GM21423 (cell line): ENCODE results near the gene SH3RF1.
A peak's percentile ranks its signal among the peaks of the same experiment; 100 is the strongest.

ENCODE experiments used
- ATAC-seq: cut with Tn5 transposase; IDR thresholded peaks from one replicate; pipeline ENCODE4 v1.9.1; 2021; ENCODE audit warnings: mild to moderate bottlenecking, moderate library complexity; ENCODE audit not compliant: unreplicated experiment

Gene SH3RF1

DNA sequence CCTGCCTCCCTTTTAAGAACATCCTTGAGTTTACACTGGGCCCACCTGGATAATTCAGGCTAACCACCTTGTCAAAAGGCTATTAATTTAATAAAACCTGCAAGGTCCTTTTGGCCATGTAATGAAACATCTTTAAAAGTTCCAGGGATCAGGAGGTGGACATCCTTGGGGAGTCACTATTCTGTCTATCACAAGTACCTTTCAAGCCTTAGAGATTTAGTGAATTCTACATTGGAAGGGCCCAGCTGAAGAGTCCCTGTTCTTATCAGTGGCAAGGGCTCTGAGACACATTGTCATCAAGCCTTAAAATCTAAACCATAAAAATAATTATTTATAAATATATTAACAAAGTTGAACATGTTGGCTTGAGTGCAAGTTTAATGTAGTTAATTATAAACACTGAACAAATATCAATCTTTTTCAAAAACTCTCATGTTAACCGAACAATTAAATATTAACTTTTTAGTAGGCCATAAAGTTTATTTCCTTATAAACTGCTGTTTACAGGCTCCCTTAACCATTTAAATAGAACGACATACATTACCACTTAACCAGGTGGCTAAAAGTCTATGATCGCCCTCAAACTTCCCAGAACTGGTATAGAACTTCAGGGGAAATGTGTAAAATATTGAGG is 156.3 kb downstream of the SH3RF1 start:
- no peak for ATAC-seq

DNA sequence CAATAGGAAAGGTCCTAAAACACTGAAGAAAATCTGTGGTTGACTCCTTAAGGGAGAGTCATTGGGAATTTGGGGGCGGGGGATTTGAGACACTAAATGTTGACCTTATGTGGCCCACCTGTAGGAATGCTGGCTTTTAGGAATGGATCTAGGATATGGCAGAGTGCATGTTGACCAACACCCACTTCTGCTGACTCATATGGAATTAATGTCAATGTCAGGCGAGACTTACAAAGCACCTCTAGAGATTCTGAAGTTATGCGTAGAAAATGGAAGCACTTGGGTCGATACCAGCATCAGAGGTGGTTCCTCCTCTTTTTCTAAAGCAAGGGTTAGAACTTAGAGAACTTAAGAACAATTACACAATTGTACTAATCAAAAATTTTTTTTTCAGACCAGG is 160.1 kb downstream of the SH3RF1 start:
- no peak for ATAC-seq

DNA sequence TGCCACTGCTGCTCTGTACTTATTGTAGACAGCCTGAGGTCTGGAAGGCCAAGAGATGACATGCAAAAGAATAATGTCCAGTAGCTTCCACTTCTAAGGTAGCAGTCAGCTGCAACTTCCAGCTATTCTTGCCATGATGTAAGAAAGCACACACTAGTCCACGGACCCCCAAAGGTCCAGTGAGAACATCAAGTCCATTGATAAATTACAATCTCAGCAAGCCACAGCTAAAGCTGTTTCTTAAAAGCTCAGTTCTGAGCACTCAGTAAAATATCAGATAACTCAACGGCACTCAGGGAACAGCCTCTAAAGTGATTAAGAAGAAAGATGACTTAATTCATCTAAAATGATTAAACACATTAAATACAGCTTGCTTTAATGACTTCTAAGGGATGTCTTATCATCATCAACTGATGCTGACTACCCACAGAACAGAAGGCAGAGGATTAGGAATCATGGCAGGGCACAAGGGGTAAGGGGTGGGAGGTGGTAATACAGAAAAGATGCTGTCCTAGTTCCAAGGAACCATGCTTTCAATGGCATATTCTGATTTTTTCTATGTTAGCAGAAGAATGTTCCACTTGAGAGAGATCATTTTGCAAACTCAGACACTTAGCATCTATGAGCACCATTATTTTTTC is 161.6 kb downstream of the SH3RF1 start:
- ATAC-seq, result no peak

DNA sequence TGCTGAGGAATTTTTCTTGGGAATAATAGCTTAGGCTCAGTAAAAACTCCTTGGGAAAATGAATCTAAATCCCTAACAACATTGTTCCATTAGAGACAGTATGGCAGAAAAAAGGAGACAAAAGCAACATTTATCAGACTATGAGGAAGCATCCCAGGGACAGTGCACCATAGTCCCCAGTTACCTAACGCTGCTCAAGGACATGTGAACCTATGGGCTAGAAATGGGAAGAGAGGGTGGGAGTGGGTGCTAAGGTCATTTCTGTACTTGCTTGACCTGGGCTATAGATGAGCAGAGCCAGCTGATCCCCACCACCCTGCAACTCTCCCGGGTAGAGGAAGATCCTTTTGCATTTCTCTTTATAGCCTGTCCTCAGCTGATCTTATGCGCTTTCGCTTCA is 162.5 kb downstream of the SH3RF1 start:
- no peak for ATAC-seq

DNA sequence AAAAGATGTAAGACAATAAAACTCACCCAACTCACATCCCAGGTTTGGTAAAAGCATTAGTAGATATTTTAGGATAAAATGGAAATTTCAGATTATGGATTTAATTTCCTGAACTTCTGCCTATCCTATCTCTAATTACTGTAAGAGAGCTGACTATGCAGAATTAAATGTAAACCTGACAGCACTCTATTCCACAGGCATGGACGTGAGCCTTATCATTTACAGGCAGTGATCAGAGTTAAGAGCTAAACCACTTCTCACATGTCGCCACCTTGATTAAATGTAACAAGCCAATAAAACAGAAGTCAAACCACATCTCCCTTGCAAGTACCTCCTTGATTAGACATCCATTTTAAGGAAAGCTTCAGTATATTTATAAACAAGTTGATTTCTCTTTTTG is 163.2 kb downstream of the SH3RF1 start:
- no peak for ATAC-seq

DNA sequence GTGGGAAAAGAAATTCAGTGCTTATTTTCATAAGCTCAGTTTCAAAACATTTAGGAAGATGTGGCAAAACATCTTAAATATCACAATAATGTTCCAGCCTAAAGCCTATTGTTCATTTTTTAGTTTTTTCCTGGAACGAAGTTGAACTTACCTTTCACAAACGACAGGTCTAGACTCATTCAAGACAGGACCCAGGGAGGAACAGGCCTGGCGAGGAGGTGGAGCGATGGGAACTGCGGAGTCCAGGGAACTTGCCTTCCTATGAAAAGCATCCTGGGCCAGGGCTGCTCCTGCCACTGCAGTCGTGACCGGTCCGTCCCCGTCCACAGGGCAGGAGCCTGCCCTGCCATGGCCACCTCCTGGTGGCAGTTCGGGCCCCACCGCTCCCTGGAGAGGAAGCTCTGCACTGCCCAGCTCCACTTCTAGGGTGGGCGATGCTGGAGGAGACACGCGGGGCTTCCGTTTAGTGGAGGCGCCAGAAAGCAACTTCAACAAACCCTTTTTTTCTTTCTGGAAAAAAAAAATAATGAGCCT is 164.0 kb downstream of the SH3RF1 start:
- no peak for ATAC-seq

DNA sequence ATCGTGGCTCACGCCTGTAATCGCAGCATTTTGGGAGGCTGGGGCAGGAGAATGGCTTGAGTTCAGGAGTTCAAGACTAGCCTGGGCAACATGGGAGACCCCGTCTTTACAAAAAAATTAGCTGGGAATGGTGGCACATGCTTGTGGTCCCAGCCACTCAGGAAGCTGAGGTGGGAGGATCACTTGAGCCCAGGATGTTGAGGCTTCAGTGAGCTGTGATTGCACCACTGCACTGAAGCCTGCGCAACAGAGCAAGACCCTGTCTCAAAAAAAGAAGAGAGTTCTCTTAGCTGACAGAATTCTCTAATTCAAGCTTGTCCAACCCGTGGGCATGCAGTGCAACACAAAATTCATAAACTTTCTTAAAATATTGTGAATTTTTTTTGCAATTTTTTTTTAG is 165.1 kb downstream of the SH3RF1 start:
- ATAC-seq, result no peak

DNA sequence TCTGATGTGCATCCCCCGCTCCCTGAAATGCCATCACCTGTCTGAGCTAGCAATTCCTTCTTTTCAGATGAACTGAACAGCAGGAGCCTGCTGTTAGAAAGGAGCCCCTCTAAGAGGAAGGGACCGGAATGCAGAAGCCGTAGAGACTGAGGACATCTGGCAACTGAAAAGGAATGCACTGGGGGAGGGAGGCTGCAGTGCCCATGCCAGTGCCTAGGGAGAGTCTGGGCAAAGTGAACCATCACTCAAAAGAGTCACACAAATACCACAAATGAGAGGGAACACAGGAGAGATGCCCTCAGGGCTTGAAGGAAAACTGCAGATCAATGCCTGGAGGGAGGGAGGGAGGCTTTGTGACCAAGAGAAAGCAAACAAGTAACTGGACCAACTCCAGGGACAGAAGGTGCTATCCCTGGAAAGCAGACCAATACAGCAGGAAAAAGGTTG is 166.8 kb downstream of the SH3RF1 start:
- ATAC-seq, result no peak

DNA sequence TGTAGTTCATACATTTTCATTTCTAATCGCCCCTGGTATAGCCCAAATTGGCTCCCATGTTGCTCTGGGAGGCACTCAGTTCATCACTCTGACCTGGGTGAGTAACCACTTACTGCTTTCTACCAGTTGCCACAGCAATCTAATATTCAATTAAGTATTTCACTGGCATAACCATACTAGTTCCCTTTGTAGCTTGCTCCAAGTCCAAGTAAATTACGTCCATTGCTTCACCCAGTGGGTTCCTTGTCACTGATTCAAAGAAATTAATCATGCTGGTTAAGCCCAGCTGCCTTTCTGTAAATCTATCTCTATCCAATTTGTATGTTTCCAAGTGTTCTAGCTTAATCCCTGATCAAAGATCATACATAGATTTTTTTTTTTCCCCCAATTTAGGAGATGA is 168.7 kb downstream of the SH3RF1 start:
- no peak for ATAC-seq

DNA sequence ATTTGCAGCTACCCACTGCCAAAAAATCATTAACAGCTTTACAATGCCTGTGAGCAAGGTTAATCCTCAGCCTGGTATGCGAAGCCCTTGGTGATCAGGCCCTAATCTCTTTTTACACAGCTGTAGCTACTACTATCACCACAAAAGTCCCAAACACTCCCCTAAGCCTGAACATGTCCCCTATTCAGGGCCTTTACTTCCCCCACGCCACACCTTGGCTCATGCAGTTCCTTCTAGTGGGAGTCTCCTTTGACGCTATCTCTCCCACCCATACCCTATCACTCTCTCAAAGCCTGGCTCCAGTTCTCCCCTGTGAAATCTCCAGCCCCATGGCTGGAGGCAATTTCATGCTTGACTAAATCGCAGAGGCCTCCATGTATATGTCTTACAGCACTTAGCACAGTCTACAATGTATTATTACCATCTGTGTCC is 170.1 kb downstream of the SH3RF1 start:
- no peak for ATAC-seq

DNA sequence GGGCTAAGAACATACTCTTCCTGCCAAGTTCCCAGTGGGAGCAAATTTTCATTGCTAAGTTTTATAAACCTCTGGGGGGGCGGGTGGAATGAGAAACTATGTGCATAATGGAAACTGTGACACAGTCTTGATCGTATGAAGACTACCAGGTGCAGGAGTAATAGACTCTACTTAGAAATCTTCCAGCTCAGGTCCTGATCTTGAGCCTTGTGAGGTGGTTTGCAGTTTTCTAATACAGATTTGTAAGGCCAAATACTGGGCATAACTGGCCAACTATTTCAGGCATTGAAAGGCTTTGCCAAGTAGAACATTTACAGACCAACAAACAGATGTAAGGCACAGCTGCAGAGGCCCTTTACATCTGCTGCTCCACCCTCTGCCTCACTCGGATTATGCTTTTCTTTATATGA is 171.0 kb downstream of the SH3RF1 start:
- ATAC-seq, result peak; percentile 61

DNA sequence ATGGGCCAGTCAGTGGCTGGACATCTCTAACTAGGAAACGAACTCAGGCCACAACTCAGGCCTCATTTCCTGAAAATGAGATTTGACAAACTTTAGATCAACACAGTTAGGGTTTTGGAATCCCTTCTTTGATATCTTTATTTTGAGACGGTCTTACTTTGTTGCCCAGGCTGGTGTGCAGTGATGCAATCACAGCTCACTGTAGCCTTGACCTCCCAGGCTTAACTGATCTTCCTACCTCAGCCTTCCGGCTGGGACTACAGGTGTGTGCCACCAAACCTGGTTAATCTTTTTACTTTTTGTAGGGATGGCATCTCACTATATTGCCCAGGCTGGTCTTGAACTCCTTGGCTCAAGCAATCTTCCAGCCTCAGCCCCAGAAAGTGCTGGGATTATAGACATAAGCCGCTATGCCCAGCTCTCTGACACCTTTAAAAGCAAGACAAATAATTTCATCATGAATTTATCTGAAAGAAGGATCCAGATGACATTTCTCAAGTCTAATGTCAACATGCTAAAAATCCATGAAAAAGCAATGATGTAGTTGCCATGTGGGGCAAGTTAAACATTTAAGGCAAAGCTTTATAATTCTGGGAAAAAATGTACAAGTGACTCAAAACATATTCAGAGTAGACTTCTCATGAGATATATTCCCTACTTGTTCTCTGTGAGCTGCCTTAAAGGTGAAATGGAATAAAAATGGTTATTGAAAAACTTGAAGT is 171.6 kb downstream of the SH3RF1 start:
- no peak for ATAC-seq

DNA sequence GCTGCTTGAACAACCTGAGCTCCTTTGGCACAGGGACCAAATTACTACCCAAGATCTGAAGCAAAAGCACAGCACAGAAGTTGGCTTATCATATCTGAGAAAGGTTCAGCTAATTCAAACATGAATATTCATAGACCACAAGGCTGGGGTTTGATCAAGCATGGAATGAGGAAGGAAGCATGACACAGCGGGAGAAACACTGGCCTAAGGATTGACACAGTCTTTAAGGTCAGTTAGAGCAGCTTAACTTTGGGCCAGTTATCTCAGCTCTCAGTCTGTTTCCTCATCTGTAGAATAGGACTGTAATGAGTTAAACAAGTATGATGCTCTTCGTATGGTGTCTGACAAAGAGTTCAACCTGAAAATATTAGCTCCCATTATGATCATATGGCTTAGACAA is 172.2 kb downstream of the SH3RF1 start:
- ATAC-seq, result peak; percentile 37

DNA sequence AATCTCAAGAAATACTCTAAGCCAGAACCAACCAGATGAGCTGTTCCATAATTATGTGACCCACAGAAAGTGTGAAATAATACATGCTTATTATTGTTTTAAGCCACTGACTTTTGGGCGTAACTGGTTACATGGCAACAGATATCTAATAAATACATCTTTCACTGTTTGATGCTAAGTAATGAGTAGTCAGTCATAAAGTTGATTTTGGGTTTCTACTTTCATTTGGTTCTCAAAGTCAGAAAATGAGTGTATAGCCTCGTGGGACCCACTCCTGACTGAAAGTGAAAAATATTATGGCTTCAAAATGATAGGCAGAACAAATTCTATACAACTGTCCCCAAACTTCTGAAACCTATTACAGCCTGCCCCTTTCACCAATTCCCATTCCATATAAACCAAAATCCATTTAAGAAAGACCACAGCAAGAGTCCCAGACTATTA is 172.7 kb downstream of the SH3RF1 start:
- ATAC-seq, result peak; percentile 41

DNA sequence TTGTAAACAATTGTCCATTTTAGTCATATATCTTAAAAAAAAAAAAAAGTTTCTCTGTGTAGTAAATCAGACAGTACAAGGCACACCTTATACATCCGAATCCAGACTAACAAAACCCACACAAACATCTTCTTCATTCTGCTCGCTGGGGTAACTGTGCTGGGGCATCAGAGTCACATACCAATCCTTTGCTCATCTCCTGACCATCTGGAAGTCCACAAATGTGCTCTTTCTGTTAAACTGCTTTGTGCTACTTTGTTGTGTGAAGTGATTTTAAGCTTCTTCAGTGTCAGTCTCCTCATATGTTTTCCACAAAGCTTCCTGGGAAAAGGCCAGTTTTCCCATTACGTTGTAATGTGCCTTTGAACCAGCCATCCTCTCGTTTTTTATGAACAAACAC is 174.5 kb downstream of the SH3RF1 start:
- ATAC-seq, result no peak

DNA sequence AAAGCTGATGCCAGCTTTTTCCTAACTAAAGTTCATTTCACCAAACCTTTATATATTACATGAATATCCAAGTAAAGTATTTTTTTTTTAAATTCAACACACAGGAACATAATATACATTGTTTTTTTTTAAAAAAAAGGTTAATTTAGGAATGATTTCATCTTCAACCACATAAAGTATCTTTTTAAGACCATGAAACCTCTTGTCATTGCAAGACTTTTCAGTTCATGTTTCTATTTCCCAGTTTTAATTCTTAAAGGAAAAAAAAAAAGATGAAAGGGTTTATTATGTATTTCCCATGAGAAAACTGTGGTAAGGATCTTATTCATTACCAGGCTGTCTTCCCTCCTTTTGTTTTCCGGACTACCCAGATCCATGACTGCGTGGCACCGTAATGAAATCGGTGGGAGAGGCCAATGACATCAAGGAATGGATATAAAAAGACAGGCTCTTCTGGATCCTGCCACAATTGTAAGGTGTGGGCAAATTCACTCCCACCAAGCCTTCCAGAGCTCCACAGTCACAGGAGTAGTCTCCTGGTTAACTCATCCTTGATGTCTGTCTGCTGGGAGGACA is 176.0 kb downstream of the SH3RF1 start:
- no peak for ATAC-seq

DNA sequence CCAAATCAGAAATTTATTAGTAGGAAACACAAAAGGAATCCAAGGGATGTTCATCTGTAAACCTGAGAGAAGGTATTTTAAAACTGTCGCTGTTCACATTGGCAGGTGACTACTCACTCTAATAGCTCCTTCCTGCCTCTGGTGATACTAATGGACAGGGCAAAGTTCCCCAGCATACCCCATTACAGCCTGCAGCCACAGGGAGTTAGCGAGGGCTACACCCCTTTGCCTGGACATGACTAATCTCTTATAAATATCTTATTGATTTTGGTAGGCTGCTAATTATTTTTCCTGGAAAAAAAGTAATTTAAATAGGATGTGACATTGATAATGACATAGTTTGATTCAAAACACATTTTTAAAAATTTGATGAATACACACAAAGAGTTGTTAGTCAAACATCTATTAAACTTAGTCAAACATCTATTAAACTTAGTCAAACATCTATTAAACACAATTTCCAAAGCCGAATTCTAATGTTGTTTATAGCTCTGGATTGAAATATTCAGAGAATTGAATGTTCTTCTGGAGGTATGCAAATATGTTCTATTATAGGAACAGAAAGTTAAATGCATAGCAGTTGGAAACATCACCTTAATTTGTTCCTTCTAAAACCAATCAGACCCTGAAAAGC is 177.8 kb downstream of the SH3RF1 start:
- ATAC-seq, result no peak

DNA sequence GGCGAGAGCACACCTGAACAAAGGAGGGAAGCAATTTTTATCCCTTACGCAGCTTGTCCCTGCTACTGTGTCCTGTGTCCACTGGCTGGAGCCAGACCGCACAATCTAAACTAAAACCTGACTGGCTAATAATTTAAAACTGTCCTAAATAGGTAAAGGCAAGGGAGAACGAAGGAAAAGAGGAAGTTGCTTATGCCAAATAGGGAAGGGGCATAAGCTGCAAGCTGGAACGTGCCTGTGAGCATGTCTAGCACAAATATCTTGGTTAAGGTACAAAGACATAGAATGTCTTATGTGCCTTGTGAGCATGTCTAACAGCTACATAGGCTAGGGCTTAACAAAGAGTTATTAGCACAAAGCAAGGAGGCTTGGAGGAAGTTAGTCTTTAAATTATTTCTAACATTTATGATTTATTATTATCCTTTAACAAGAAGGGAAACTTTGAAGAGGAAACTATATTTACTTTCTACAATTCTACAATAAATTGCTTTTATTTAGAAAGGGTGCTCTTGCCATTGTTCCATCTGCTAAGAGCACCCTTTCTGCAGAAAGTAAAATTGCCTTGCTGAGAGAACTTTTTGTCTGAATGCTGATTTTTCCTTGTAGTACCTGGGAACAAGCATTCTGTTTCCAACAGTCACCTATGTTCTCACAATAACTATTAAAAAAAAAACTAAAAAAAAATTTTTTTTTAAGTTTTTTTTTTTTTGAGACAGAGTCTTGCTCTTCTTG is 180.1 kb downstream of the SH3RF1 start:
- ATAC-seq, result no peak

DNA sequence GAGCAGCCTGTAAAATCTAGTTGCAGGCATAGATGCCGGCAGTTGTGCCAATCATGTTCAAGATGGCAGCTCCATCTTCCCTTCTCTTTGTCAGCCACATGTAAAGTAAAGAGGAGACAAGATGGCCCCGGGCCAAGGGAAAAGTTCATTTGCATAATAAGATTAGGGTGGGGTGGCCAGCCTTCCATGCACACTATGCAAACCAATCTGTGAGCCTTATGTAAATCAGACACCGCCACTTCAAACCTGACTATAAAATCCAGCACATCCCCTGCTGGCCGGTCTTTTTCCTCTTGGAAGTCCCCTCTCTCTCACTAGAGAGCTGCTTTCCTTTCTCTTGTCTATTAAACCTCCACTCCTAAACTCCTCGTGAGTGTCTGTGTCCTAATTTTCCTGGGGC is 181.8 kb downstream of the SH3RF1 start:
- ATAC-seq, result no peak

DNA sequence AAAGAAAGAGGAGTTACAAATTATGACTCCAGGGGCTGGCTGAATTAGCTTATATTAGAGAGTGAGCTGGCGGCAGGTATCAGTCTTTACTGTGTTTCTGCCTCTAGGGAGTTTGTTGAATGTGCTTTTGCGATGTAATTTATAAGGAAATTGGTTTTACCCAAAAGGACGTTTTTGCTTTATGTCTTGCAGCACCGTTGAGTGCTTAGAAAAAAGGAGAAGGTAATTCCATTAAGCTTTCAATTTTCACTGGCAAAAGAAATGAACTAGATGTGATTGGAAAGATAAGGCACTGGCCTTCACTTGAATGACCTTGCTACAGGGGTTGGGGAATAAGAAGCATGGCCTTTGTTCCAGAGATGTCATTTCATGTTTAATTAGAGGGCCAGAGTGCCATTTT is 185.8 kb downstream of the SH3RF1 start:
- ATAC-seq, result no peak
